ENCODE data around the gene MKNK1. TPM values are rescaled to one million over a fixed set of nuclear protein-coding genes. Genes with fewer than 3 reads are reported as not detected.
A peak's percentile ranks its signal among the peaks of the same experiment; 100 is the strongest.

The MKNK1 gene
- total RNA-seq, 1 experiment from 2014 or later = 12.9 TPM

GRCh38 chr1:46616277-46617107, 12.4 kb upstream of the MKNK1 start, which contains the start of gene MOB3C:
Gene MOB3C (minus strand): TSS chr1:46616811. CDS start chr1:46613321, 3,490 bp downstream.
- H3K18ac ChIP-seq (ENCODE audit: insufficient read length, low read depth, low read length) = peak within 1 kb of the TSS; percentile 3
- H3K27ac Mint-ChIP-seq = no peak within 1 kb of the TSS; a peak in 2 of 7 replicates
- H2BK20ac ChIP-seq (ENCODE audit: low read depth, low read length, poor library complexity, severe bottlenecking) = no peak within 1 kb of the TSS
- H3K4me2 ChIP-seq (ENCODE audit: insufficient read depth, insufficient read length, low read length) = peak within 1 kb of the TSS; percentile 81
- no peak within 1 kb of the TSS for H4K91ac ChIP-seq (ENCODE audit: insufficient read length, low read depth, low read length)
- DNase-seq = peak; percentile 66
- peak within 1 kb of the TSS; percentile 14; the same call in 1 of the 2 replicates for H3K14ac ChIP-seq (ENCODE audit: insufficient read depth, low read length)
- H2AFZ ChIP-seq (ENCODE audit: low read length) = peak within 1 kb of the TSS; percentile 41
- no peak for TF ChIP-seq CTCF (conservative IDR thresholded peaks at IDR 0.05)
- H3K36me3 Mint-ChIP-seq (ENCODE audit: insufficient read depth in 1 of 3, low read depth in 3 of 3) = no peaks in the 10 kb centered on the region
- H2BK120ac ChIP-seq (ENCODE audit: low read depth, low read length, poor library complexity, severe bottlenecking) = no peak within 1 kb of the TSS
- H2BK15ac ChIP-seq (ENCODE audit: low read depth, low read length) = no peak within 1 kb of the TSS
- H3K79me2 ChIP-seq (ENCODE audit: insufficient read depth, low read length) = no peaks in the 10 kb centered on the region
- no peak within 1 kb of the TSS for H3K4ac ChIP-seq (ENCODE audit: low read depth, low read length)
- H2BK12ac ChIP-seq (ENCODE audit: insufficient read length, low read depth, low read length) = no peak within 1 kb of the TSS
- no peak within 1 kb of the TSS for H3K27ac ChIP-seq (ENCODE audit: insufficient read length, low read depth, low read length)
- peaks cover 33% of the 10 kb centered on the region for H3K27me3 Mint-ChIP-seq (ENCODE audit: low read depth)
- no peak within 1 kb of the TSS for H3K23ac ChIP-seq (ENCODE audit: insufficient read length, low read depth, low read length)
- no peak within 1 kb of the TSS for H4K5ac ChIP-seq (ENCODE audit: insufficient read length, low read depth, low read length)
- H4K8ac ChIP-seq (replicated peaks; ENCODE audit: insufficient read length, low read depth, low read length) = no peak within 1 kb of the TSS
- H4K20me1 ChIP-seq (ENCODE audit: control insufficient read depth, insufficient read depth, insufficient read length) = no peaks in the 10 kb centered on the region
- H2AK5ac ChIP-seq (ENCODE audit: insufficient read length, low read length) = no peak within 1 kb of the TSS
- no peak within 1 kb of the TSS for H3K56ac ChIP-seq (ENCODE audit: insufficient read length, low read depth, low read length)
- no peak within 1 kb of the TSS for H2BK5ac ChIP-seq (ENCODE audit: insufficient read length, low read length)
- peaks cover 41 to 49% of the 10 kb centered on the region in 2 experiments for H3K4me1 Mint-ChIP-seq
- peaks cover 3% of the 10 kb centered on the region; the same call in 1 of the 2 replicates for H3K27me3 ChIP-seq (ENCODE audit: insufficient read depth, low read length)
- peaks cover 14% of the 10 kb centered on the region; the same call in 1 of the 2 replicates for H3K4me1 ChIP-seq (ENCODE audit: insufficient read depth, low read length)
- no peaks in the 10 kb centered on the region for H3K9me3 Mint-ChIP-seq
- H3K79me1 ChIP-seq (ENCODE audit: insufficient read depth, low read depth, low read length, poor library complexity, severe bottlenecking) = no peaks in the 10 kb centered on the region
- H3T11ph ChIP-seq (ENCODE audit: low read length) = no peak within 1 kb of the TSS
- H3K9ac ChIP-seq (ENCODE audit: extremely low read depth, insufficient read length, low read length) = no peak within 1 kb of the TSS
- WGBS (ENCODE audit: extremely low coverage, insufficient read length, low lambda C conversion rate) = no CpG with 5 or more reads among the region's 62 CpGs
- H3K9me3 ChIP-seq (ENCODE audit: control insufficient read depth, low read depth, low read length) = no peaks in the 10 kb centered on the region
- H3K4me3 Mint-ChIP-seq = peak within 1 kb of the TSS; percentile 77 to 89
- H3K23me2 ChIP-seq (ENCODE audit: insufficient read length, low read depth, low read length, poor library complexity, severe bottlenecking) = peaks cover 8% of the 10 kb centered on the region

Measured in H9 (cell line).